Inflammatory macrophage (primary cell): ENCODE data around the gene RTN4IP1.
"Not testable (repeated sequence)": the region's sequence is repeated elsewhere in the genome, so short reads cannot be mapped to it uniquely, and the experiment has no call there.

Experiments
- DNase-seq, 2 donors: peaks; one replicate each; pipeline ENCODE4 v3.0.0-alpha.2; 2020 to 2022

The RTN4IP1 gene

DNA sequence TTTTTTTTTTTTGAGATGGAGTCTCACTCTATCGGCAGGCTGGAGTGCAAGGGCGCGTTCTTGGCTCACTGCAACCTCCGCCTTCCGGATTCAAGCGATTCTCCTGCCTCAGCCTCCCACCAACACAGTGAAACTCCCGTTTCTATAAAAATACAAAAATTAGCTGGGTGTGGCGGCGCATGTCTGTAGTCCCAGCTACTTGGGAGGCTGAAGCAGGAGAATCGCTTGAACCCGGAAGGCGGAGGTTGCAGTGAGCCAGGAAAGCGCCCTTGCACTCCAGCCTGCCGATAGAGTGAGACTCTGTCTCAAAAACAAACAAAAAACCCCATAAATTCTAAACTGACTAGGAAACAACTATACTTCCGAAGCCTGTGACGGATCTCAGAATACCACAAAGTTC lies 1.5 kb downstream of the RTN4IP1 start:
- not testable (repeated sequence) for DNase-seq

GRCh38 chr6:106626485-106626884 lies 2.8 kb downstream of the RTN4IP1 start:
- DNase-seq: no peak

DNA sequence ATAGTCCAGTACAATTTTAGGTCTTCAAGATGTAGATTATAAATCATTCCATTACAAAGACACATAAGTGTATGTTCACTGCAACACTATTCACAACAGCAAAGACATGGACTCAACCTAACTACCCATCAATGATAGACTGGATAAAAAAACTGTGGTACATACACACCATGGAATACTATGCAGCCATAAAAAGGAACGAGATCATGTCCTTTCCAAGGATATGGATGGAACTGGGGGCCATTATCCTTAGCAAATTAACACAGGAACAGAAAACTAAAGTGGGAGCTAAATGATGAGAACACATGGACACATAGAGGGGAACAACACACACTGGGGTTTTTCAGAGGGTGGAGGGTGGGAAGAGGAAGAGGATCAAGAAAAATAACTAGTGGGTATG lies 6.3 kb downstream of the RTN4IP1 start:
- DNase-seq: no peak

- DNase-seq: no peak
Observed at GRCh38 chr6:106622412-106622811, 6.9 kb downstream of the RTN4IP1 start.

DNA sequence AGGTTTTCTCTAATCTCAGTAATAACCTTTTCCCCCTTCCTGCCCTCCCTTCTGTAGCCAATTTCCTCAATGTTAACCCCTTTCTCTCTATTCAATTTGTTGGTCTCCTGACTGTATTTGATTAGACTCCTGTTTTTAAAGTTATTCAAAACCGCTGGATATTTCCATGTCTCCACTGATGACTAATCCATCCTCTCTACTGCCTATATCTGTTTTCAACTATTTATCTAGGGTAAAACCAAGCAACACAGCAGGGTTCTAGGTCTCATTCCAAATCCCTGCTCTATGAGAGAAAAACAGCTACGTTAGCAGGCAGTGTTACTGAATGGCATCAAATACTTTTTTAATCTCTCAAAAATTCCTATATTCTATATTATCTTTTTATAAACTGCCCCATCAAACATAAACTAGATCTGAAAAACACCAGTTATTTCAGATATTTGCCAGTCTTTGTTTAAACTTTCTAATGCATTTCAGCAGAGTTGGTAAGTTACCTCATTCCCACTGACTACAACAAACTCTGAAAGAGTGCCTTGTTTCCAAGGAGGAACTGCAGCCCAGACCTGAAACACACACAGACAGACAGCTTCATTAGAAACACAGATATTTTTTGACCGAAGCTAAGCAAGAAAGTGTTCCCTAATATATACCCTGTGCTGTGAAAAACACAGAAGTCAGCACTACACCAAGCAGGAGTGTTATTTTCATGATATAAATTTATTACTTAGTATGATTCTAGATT lies 8.2 kb downstream of the RTN4IP1 start:
- no peak for DNase-seq

DNA sequence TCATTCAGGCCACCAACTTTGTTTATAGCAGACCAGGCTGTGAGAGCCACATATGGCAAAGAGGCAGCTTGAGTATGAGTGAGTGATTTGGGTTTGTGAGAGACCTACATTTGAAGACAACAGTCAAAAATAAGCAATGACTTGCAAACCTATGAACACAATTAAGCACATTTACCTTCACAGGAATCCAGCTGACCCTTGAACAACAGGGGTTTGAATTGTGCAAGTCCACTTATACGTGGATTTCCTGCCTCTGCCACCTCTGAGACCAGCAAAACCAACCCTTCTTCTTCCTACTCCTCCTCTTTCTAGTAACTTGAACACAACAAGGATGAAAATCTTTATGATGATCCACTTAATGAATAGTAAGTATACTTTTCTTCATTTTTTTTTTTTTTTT lies 10.1 kb downstream of the RTN4IP1 start:
- no peak for DNase-seq

DNA sequence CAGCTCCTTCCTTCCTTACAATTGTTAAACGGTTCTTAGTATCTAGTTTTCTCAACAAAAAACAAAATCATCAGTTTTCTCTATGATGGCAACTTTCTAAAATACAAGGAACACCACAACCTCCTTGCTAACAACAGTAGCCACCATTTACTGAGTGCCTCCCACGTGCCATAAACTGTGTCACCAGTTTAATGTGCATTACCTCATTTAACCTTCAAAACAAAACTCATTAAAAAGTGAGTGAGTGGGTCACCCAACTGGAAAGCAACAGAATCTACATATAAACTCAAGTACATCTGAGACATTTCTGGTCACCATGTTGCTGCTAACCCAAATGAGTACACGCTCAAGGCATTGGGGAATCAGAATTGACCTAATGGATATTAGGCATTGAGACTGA lies 11.0 kb downstream of the RTN4IP1 start:
- no peak for DNase-seq

DNA sequence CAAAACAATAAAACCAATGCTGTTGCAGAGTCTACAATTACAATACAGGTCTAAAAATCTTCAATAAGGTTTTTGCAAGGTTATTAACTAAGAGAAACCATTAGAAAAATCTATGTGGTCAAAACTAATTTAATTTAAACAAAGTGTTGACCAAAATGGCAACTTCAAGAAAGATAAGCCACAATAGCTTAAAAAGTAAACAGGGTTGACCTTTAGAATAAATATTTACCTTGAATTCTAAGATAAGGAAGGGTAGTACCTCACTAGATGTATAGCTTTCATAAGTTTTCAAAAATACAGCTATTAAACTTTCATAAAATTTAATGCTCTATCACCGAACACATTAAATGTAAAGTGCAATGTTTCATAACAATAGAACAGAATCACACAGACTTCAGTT lies 11.4 kb downstream of the RTN4IP1 start:
- no peak for DNase-seq

DNA sequence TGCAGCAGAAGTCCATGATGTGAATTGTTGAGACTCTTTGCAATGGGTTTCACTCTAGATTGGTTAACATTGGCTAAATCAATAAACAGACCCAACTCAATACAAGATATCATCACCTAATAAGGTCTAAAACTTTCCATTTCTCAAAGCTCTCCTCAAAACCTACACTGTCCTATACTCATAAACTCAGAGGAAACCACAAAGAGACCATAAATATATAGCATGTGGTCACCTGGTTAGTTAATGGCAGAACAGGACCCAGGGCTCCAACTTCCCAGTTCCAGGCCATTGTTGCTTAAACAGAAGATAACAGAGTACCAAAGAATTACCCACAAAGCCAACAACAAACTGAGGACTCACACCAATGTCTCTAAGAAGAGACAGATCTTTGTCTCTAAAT lies 12.0 kb downstream of the RTN4IP1 start:
- DNase-seq: no peak

DNA sequence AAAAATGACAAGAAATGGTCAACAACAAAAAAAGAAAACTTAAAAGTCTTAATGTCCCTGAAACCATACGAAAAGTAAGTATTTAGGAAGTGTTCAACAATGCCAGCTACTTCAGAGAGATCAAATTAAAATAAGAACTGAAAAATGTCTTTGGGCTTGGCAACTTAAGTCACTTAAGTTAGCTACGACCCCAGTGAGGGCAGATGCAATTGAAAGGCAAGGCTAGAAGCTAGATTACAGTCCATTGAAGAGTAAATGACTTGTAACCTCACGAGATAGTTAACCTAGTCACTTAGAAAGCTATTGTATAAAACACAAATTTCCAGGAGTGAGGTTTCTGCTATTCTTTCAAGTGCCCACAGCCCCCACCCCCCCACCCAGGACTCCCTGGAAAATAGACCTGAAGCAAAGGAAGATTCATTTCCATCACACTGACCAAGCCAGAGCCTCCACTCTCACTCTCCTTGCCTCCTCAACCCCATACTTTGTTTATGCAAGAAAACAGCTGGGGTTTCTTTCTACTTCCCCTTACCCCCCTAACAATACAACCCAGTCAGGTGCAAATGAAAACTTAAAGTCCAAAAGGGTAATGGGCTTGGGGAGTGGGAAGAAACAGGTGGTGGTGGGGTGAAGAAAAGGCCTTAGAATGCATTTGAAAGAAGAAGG lies 14.6 kb downstream of the RTN4IP1 start:
- DNase-seq: no peak

- no peak for DNase-seq
Observed at GRCh38 chr6:106614166-106614565, 15.1 kb downstream of the RTN4IP1 start.

GRCh38 chr6:106613590-106613989 lies 15.7 kb downstream of the RTN4IP1 start:
- no peak for DNase-seq

DNA sequence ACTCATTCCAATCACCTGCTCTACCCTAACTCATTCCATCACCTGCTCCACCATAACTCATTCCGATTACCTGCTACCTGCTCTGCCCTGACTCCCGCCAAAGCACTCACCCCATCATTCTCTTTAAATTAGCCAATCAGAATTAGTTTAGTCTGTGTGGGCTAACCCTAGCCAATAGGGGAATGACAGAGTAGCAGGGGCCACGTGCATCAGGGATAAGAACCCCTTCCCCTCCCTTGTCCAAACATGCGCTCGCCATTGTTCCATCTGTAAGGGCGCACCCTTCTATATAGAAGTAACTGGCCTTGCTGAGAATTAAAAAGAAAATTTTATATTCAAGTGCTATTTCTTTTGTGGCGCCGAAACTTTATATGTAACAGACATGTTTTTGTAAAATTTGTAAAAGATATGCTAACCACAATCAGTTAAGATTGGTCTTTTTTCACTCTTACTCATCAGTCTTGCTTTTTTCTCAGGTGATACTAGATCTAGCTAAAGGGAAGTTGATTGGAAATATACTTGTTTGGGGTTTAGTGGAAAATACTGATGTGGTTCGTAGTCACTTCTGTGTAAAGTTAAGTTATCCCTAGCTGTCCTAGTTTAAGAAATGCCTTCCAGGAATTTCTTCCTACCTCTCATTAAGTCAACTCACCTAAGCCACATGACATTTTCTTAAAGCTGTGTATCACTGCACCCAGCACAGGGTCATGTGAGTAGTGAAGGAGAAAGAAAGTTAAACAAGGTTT lies 16.5 kb downstream of the RTN4IP1 start:
- no peak for DNase-seq

- DNase-seq: no peak
Observed at GRCh38 chr6:106611030-106611429, 18.3 kb downstream of the RTN4IP1 start.

- peak in 1 of 2 donors; percentile 11 for DNase-seq
Observed at GRCh38 chr6:106609699-106610098, 19.6 kb downstream of the RTN4IP1 start.

DNA sequence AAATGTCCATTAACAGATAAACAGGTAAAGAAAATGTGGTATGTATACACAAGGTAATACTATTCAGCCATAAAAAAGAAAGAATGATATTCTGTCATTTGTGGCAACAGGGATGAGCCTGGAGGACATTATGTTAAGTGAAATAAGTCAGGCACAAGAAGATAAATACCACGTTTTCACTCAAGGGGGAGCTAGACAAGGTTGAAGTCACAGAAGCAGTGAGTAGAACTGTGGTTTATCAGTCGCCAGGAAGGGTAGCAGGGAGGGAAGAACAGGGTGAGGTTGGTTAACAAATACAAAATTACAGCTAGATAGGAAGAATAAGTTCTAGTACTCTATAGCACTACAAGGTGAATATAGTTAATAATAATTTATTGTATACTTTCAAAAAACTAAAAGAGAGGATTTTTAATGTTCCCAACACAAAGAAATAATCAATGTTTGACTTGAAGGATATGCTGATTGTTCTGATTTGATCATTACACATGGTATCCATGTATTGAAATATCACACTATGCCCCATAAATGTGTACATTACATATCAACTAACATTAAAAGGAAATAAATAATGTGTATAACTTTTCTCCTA lies 21.1 kb downstream of the RTN4IP1 start:
- DNase-seq: peak; percentile 65 to 69

- no peak for DNase-seq
Observed at GRCh38 chr6:106600329-106600728, 29.0 kb downstream of the RTN4IP1 start.

DNA sequence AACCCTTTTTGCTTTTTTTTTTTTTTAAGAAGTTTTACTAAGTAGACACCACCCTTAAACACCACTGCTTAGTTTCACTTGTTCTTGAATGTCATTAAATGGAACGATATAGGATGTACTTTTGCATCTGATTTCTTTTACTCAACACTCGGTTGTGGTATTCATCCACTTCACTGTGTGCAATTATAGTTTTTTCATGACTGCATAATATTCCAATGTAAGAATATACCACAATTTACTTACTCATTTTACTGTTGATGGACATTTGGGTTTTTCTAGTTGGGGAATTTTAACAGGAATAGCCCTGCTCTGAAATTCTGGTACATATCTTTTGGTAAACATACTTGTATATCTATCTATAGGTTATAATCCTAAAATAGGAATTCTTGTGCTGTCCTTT lies 29.9 kb downstream of the RTN4IP1 start:
- DNase-seq: no peak

DNA sequence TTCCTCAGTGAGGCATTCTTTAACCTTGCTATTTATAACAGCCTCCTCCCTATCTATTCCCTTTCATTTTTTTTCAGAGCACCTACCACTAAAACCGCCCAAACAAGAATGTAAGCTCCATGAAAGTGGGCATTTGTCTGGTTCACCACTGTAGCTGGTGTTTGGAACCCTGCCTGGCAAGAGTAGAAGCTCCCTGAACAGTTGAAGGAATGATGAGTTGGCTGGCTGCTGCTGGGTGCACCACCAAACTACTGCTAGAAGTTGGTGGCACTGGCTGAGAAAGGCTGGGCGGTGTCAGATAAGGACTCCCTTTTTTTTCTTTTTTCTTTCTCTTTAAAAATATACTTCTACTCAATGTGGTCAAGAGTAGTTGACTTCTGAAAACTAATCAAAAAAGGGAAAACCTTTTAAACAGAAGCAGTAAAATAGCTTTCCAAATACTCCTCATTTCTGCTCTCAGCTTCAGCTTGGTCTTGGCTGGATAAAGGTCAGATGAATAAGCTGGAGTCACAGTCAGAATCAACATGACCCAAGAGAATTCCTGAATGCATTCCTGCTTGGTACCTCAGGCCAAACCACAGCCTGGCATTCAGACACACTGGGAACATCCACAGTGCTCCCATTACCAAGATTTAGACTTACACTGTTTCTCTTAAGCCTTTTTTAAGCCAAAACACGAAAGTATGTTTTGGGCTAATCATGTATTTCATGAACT lies 38.0 kb downstream of the RTN4IP1 start:
- DNase-seq: no peak

- DNase-seq: not testable (repeated sequence)
Observed at GRCh38 chr6:106588937-106589336, 40.4 kb downstream of the RTN4IP1 start.

DNA sequence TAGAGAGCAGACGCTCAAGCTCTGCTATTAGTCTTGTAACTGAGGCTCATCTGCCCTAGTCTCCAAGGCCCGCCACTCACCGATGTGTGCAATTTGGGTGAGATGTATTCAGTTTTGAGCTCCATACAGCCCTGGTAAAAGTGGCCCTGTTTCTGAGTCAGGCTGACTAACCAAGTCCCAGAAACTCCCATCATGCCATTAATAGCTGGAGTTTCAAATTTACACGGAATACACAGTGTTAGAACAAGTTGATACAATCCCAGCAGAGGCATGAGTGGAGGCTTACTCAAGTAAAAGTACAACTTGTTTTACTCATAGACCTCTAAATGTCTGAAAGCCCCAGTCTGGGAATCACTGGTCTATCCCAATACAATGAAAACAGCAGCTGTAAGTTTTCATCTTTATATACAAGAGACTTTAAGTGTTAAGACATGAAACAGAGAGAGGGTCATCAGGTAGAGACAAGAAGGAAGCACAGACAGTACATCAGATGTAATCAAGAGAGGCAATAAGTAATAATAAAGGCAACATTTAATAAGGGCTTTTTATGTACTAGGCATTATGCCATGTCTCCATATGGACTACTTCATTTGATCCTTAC lies 42.4 kb downstream of the RTN4IP1 start:
- DNase-seq: no peak

GRCh38 chr6:106581468-106581867 lies 47.8 kb downstream of the RTN4IP1 start:
- DNase-seq: no peak
